ENCODE measurements around the gene HTR1B. TPM values are rescaled to one million over a fixed set of nuclear protein-coding genes. Genes with fewer than 3 reads are reported as not detected.

The HTR1B gene
- total and polyA plus RNA-seq, 2 donors from 2014 or later: 0.26 to 1.9 TPM

- intact Hi-C loops (cut with DNase I): no loop called here
- H3K9ac ChIP-seq (ENCODE audit: low read length in 3 of 3): no peak overlapping the region
- H3K27ac ChIP-seq (ENCODE audit: low read depth in 2 of 2, low read length in 2 of 2): no peak overlapping the region
- no peak for DNase-seq
- no peaks in the 10 kb centered on the region for H3K4me1 ChIP-seq (ENCODE audit: control insufficient read depth in 2 of 3, insufficient read depth in 2 of 3, low read depth in 1 of 3, low read length in 3 of 3)
- H3K9me3 ChIP-seq (ENCODE audit: control insufficient read depth in 2 of 3, insufficient read depth in 1 of 3, low read length in 3 of 3): no peaks in the 10 kb centered on the region
- H3K27me3 ChIP-seq (ENCODE audit: control insufficient read depth, insufficient read depth, low read length): no peaks in the 10 kb centered on the region
- no peak overlapping the region for H3K4me3 ChIP-seq (ENCODE audit: low read length in 3 of 3)
- FAIRE-seq: no peak
- H3K36me3 ChIP-seq (ENCODE audit: control insufficient read depth in 2 of 3, insufficient read depth in 3 of 3, low read length in 3 of 3): no peaks in the 10 kb centered on the region
- TF ChIP-seq CTCF (IDR thresholded peaks at IDR 0.05; ENCODE audit: borderline replicate concordance, extremely low read depth, insufficient read depth): no peak
These were observed 39.7 kb upstream of the HTR1B start for GRCh38 chr6:77502981-77503380.

GRCh38 chr6:77492530-77492929 is 29.2 kb upstream of the HTR1B start:
- H3K4me3 ChIP-seq (ENCODE audit: low read length in 3 of 3): no peak overlapping the region
- intact Hi-C loops (cut with DNase I): no loop called here
- no peaks in the 10 kb centered on the region for H3K4me1 ChIP-seq (ENCODE audit: control insufficient read depth in 2 of 3, insufficient read depth in 2 of 3, low read depth in 1 of 3, low read length in 3 of 3)
- no peak for DNase-seq
- no peak for FAIRE-seq
- H3K36me3 ChIP-seq (ENCODE audit: control insufficient read depth in 2 of 3, insufficient read depth in 3 of 3, low read length in 3 of 3): no peaks in the 10 kb centered on the region
- no peaks in the 10 kb centered on the region for H3K9me3 ChIP-seq (ENCODE audit: control insufficient read depth in 2 of 3, insufficient read depth in 1 of 3, low read length in 3 of 3)
- TF ChIP-seq CTCF (IDR thresholded peaks at IDR 0.05; ENCODE audit: borderline replicate concordance, extremely low read depth, insufficient read depth): no peak
- H3K9ac ChIP-seq (ENCODE audit: low read length in 3 of 3): no peak overlapping the region
- no peaks in the 10 kb centered on the region for H3K27me3 ChIP-seq (ENCODE audit: control insufficient read depth, insufficient read depth, low read length)
- H3K27ac ChIP-seq (ENCODE audit: low read depth in 2 of 2, low read length in 2 of 2): no peak overlapping the region

- H3K4me1 ChIP-seq (ENCODE audit: control insufficient read depth in 2 of 3, insufficient read depth in 2 of 3, low read depth in 1 of 3, low read length in 3 of 3): no peaks in the 10 kb centered on the region
- TF ChIP-seq CTCF (IDR thresholded peaks at IDR 0.05; ENCODE audit: borderline replicate concordance, extremely low read depth, insufficient read depth): no peak
- H3K27ac ChIP-seq (ENCODE audit: low read depth in 2 of 2, low read length in 2 of 2): no peak overlapping the region
- H3K4me3 ChIP-seq (ENCODE audit: low read length in 3 of 3): no peak overlapping the region
- no peaks in the 10 kb centered on the region for H3K36me3 ChIP-seq (ENCODE audit: control insufficient read depth in 2 of 3, insufficient read depth in 3 of 3, low read length in 3 of 3)
- H3K9ac ChIP-seq (ENCODE audit: low read length in 3 of 3): no peak overlapping the region
- DNase-seq (no peak), FAIRE-seq (no peak)
- intact Hi-C loops (cut with DNase I): no loop called here
- H3K9me3 ChIP-seq (ENCODE audit: control insufficient read depth in 2 of 3, insufficient read depth in 1 of 3, low read length in 3 of 3): no peaks in the 10 kb centered on the region
- H3K27me3 ChIP-seq (ENCODE audit: control insufficient read depth, insufficient read depth, low read length): no peaks in the 10 kb centered on the region
These were observed 24.6 kb upstream of the HTR1B start for GRCh38 chr6:77487808-77488425.

- TF ChIP-seq CTCF (IDR thresholded peaks at IDR 0.05; ENCODE audit: borderline replicate concordance, extremely low read depth, insufficient read depth): no peak
- intact Hi-C loops (cut with DNase I): no loop called here
- FAIRE-seq: no peak
- H3K4me3 ChIP-seq (ENCODE audit: low read length in 3 of 3): no peak overlapping the region
- no peaks in the 10 kb centered on the region for H3K4me1 ChIP-seq (ENCODE audit: control insufficient read depth in 2 of 3, insufficient read depth in 2 of 3, low read depth in 1 of 3, low read length in 3 of 3)
- H3K27me3 ChIP-seq (ENCODE audit: control insufficient read depth, insufficient read depth, low read length): no peaks in the 10 kb centered on the region
- DNase-seq: no peak
- no peak overlapping the region for H3K27ac ChIP-seq (ENCODE audit: low read depth in 2 of 2, low read length in 2 of 2)
- H3K36me3 ChIP-seq (ENCODE audit: control insufficient read depth in 2 of 3, insufficient read depth in 3 of 3, low read length in 3 of 3): no peaks in the 10 kb centered on the region
- no peak overlapping the region for H3K9ac ChIP-seq (ENCODE audit: low read length in 3 of 3)
- no peaks in the 10 kb centered on the region for H3K9me3 ChIP-seq (ENCODE audit: control insufficient read depth in 2 of 3, insufficient read depth in 1 of 3, low read length in 3 of 3)
These were observed 19.7 kb upstream of the HTR1B start for GRCh38 chr6:77482981-77483380.

Measured in kidney (tissue), 14 donors.